ENCODE measurements around the gene SMCO3.
A peak's percentile ranks its signal among the peaks of the same experiment; 100 is the strongest.
"Not testable (repeated sequence)": the region's sequence is repeated elsewhere in the genome, so short reads cannot be mapped to it uniquely, and the experiment has no call there.

The SMCO3 gene

DNA sequence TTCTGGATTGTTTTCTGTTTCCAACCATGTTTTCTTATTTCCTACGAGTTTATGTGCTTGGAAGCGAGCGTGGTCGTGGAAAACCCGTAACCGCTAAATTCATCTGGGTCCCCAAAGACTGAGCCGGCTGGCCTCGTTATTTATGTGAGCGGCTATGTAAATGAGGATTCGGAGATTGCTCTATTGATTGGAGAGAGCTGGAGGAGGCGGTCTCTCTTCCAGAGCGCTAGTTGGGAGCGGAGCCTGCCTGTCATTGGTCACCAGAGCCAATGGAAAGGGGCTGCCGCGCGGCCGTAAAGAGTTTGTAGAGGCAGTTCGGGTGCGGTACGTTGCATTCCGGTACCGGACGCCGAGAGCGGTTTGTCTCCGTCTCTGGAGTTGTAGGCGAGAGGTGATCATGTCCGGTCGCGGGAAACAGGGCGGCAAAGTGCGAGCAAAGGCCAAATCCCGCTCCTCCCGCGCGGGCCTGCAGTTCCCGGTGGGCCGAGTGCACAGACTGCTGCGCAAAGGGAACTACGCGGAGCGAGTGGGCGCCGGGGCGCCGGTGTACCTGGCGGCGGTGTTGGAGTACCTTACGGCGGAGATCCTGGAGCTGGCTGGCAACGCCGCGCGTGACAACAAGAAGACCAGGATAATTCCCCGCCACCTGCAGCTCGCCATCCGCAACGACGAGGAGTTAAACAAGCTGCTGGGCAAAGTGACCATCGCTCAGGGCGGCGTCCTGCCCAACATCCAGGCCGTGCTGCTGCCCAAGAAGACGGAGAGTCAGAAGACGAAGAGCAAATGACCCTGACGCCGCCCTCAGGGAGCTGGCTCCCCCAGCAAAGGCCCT lies 39.7 kb downstream of the SMCO3 start:
- peak; percentile 95 for DNase-seq

DNA sequence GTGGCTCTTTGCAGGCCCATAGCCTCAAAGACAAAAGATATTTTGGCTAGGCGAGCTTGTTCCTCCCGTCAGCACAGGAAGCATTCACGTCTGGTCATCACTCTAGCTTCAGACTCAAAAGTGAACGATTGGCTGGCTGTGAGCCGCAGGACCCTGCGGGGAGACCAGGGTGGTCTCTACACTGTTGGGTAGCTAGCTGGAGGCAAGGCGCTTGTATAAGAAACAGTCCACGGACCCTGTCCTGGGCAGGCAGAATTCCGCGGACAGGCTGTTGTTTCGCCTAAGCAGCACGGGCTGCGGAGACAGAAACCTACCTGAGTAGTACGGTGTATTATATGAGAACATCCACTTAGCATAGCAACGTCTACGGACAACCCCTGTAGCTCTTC lies 40.3 kb downstream of the SMCO3 start:
- DNase-seq: no peak

DNA sequence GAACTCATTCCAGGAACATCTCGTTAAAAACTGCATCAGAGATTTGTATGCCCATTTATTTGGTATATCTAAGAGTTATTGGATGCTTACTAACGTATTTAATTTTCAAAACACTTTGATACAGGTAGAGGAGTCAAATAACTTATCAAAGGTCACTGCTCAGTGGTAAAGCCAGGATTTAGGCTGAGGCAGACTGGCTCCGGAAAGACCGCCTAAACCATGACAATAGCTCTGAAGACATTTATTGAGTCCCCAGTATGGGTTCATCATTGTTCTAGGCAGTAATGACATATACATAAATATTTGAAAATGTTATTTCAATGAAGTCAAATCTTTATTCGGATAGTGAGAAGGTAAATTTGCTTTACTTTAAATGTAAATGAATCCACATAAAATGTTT lies 41.0 kb downstream of the SMCO3 start:
- DNase-seq: no peak

DNA sequence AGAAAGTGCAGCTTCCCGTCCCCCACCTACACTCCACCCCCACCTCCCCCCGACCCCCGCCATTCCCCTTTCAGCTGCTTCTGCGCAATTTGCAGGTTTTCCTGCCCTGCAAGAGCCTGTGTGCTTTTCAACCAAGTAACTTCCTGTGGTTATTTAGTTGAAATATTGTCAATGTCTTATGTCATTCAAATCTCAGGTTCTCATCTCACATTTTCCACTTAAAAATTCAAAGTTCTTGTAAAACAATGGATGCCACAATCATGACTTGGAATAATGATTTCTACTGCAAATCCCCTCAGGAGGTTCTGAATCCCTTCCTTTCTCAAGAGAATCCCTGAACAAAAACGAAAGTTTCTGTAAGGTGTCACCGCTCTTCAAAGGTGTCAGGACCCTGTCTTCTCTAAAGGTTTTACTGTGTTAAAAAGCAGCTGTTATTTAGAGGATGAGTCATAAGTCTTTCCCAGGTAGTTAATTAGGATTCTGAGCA lies 42.3 kb downstream of the SMCO3 start:
- DNase-seq: peak; percentile 77

DNA sequence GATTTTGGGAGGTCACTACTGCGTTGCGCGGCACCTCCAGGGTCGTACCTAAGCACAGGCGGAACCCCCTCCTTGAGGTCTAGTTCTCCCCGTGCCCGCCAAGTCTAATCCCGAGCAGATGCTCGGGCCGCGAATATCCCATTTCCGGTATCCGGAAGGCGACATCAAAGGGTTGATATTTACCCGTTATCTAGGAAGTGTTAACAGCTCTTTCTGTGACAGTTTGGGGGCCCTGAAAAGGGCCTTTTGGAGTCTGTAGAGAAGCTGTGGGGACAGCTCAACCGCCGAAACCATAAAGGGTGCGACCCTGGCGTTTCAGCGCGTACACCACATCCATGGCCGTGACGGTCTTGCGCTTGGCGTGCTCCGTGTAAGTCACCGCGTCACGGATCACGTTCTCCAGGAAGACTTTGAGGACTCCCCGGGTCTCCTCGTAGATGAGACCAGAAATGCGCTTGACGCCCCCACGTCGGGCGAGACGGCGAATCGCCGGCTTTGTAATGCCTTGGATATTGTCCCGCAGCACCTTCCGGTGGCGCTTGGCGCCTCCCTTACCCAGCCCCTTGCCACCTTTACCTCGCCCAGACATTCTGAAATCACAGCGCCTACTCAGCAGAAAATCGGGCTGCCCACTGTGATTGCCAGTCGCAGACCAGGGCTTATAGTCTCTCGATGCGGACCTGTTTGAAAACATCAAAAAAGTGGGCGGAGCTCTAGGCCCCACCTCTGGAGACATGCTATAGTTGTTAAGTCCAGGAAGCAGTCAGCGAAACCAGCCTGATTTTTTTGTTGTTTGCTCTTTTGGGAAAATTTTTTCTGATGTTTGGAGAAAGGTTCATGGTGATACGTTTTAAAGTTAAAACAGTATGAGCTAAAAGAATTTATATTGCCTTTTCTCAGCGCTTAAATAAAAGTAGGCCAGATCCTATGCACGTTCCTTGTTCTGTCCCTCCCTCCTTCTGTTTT lies 43.2 kb downstream of the SMCO3 start:
- DNase-seq: peak; percentile 96

DNA sequence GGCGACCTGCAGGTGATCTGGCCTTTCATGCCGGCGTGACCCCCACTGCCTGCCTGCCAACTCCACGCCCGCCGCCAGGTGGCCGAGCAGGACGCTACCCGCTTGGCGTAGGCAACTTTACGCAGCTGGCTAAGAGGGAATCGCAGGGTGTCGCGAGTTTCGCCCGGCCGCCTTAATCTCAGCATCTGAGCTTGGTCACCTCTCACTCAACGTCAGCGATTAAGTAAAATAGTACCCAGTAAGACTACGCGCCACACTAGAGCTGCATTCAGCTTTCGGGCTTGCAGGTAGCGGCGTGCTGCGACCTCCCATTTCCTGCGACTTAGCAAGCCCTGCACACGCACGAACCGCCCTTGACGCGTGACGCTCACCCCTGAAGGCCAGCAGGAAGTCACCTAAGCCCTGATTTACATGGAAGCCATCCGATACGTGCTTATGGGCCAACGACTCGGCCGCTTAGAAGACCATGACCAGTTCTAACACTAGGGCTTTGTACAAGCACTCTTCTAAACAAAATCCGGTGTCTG lies 44.0 kb downstream of the SMCO3 start:
- peak; percentile 96 for DNase-seq

DNA sequence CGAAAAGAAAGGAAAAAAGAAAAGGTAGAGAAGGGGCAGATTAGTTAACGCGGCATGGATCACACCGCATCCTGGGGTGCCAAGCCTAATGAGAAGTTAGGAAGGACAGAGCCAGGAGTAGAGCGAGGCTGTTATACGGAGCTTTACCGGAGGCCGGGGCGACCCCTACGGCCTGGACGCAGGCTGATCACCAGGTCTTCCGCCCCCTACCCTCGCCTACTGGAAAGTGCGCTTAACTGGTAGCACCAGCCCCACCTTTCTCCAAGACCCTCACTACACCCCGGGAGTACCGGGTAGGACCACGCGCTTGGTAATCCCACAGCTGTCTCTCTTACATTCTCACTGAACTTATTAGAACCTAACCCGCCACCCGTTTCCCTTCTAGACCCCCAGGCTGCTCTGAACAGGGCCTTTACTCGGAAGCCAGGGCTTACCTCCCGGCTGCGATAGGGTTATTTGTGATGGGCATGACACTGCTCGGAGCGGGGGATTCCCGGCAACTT lies 44.5 kb downstream of the SMCO3 start:
- no peak for DNase-seq

DNA sequence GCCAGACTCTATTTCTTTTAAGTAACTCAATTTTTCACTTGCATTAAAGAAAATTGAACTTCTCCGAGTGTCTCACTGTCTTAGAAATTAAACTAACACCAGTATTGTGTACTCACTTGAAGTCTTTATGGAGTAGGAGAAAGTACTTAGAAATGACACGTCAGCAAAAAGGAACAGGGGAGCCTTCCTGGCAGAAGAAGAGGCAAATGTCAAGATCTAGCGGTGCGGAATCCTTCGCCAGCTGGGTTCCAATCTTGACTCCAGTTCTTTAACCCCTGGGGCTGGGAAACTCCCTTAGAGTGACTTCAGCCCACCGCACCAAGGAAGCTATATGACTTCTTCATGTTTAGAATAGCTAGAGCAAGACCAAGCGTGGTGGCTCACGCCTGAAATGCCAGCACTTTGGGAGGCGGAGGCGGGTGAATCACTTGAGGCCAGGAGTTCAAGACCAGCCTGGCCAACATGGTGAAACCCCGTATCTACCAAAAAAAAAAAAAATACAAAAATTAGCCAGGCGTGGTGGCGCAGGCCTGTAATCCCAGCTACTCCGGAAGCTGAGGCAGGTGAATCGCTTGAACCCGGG lies 45.1 kb downstream of the SMCO3 start:
- peak; percentile 76 for DNase-seq

DNA sequence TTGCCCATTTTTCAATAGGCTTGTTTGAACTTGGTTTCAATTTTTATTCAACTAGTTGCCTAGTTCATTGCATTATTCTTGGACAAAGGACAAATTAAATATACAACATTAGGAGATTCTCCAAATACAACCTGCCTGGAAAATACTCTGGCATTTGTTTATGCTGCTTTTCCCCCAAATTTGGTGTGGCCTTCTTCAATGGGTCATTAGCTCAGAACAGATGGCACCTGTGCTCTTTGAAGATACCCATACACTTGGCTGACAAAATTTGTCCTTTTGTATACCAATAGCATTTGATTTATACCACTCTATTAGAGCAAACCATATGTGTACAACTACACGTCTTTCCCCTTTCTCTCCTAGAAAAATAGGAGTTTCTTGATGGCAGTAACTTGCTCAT lies 46.4 kb downstream of the SMCO3 start:
- DNase-seq: no peak

DNA sequence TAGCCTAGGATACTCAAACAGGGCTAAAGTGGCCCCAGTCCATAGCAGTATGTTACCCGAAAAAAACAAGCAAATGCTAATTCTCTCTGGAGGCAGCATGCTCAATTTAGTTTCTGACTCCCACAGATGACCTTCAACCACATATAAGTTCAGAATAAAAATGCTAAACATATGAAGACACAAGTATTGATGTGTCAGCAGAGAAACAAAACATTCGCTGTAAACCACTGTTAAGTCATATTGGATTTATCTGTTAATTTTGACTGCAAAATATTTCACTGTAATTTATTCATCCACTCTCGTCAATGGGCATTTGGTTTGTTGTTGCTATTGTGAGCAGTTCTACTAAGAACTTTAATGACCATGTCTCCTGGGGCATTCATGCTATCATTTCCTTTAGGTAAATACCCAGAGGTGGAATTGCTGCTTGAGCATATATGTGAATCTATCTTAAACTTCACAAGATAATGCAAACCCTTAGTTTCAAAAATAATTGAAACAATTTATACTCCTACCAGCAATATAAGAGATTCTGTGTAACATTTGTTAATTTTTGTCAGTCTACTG lies 47.2 kb downstream of the SMCO3 start:
- no peak for DNase-seq

DNA sequence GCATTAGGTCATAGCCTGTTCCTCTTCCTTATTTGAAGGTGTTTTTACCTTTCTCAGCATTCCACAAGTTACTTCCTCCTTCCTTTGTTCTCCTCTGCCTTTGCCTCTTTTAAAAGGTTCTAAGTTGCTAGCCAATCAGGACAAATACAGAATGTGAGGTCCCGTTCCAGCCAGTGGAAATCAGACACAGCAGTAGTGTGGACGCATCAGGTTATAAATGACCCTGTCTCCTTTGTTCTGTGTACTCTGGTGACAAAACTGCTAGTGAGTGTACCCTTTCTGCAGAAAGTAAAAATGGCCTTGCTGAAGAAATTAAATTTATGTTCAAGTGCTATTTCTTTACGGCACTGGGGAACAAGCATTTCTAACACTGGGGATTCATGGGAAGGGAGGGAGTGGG lies 48.0 kb downstream of the SMCO3 start:
- not testable (repeated sequence) for DNase-seq

DNA sequence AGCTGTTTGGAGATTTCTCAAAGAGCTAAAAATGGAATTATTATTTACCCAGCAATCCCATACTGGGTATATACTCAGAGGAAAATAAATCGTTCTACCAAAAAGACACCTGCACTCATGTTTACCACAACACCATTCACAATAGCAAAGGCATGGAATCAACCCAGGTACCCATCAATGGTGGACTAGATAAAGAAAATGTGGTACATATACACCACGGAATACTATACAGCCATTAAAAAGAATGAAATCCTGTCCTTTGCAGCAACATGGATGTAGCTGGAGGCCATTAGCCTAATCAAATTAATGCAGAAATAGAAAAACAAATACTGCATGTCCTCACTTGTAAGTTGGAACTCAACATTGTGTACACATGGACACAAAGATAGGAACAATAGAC lies 48.6 kb downstream of the SMCO3 start:
- no peak for DNase-seq

DNA sequence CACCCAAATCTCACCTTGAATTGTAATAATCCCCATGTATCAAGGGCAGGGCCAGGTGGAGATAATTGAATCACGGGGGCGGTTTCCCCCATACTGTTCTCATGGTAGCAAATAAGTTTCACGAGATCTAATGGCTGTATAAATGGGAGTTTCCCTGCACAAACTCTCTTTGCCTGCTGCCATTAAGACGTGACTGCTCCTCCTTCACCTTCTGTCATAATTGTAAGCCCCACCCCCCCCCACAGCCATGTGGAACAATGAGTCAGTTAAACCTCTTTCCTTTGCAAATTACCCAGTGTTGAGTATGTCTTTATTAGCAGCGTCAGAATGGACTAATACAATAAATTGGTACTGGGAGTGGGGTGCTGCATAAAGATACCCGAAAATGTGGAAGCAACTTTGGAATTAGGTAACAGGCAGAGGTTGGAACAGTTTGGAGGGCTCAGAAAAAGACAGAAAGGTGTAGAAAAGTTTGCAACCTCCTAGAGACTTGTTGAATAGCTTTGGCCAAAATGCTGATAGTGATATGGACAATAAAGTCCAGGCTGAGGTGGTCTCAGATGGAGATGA lies 54.2 kb downstream of the SMCO3 start:
- not testable (repeated sequence) for DNase-seq

DNA sequence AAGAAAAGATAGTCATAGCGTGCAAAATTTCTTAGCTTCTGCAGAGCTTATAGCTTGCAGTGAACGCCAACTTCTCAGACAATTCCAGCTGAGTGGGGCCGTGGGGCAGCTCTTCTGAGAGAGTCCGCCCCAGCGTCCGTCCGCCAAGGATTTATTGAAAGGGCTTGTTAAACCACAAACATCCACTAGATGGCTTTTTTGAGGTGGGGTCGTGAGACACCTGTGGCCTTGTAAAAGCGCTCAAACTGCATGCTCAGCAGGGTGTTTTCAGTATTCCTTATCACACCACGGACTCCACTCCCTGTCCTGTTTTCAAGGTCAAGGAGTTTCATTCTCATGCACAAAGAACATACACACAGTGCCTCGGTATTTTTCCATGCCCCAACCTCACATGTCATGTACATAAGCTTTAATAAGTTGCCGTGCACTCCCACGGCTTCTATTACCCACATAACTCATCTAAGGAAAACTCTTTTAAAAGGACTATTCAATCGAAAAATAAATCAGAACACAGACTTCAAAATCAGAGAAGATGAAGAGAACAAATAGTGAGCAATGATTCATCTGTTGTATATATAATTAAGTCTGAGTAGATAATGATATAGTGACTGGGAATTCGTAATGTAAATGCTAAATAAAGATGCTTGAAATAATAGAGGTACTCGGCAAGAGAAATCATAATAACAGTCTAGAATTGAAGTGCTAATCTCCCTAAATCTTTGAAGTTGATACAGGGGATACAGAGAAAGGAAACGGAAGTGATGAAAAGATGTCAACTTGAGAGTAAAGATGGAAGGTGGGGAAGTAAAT lies 57.4 kb downstream of the SMCO3 start:
- DNase-seq: no peak

All from activated effector memory CD4-positive, alpha-beta T cell treated with anti-CD3 and anti-CD28 coated beads, Interleukin-2, amount 50 U/mL, for 16 hours (primary cell).